DMS153 (cell line): Measurements from ENCODE around the gene HOXA7.

Source experiments
- DNase-seq: peaks from one replicate; lab custom pipeline; 2025; lab: John Stamatoyannopoulos, UW

Gene HOXA7

GRCh38 chr7:27159266-27160144 lies 3.0 kb upstream of the HOXA7 start:
- no peak for DNase-seq

DNA sequence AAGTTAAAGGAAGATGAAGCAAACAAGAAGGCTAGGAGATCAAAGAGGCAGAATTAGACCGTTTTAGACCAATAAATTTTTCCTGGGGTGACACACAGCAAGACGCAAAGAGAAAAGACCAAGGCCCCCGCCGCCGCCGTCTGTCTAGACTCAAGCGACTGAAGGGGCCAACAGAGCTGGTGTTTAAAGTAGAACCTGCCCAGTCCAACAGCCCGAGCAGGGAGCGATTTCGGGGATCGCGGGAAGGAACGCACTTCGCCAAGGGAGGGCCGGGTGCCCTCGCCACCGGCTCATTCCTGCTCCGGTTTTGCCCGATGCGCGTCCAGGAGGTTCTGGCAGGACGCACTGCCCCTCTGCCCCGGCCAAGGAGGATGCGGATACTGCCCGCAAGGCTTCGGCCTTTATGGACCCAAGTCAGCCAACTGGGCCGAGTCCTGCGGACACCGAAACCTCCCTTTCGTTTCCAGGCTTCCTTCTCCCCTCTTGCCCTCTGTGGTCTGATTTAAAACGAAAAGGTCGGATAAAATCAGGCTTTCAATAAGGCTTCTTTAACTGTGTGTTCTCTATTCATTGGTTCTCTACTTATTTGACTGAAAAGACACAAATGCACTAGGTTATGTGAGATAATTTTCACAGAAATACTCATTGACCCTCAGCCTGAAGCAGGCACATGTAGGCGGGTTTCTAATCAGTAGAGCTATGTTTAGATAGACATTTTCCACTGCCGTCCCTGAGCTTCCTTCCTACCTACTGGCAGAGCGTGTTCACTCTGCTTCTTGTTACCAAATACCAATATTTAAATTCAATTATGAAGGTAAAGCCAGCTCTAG lies 2.2 kb upstream of the HOXA7 start:
- DNase-seq, result no peak

GRCh38 chr7:27157702-27158431 lies 1.4 kb upstream of the HOXA7 start:
- no peak for DNase-seq

GRCh38 chr7:27156916-27157701 lies 634 bp upstream of the HOXA7 start:
- DNase-seq, result no peak

DNA sequence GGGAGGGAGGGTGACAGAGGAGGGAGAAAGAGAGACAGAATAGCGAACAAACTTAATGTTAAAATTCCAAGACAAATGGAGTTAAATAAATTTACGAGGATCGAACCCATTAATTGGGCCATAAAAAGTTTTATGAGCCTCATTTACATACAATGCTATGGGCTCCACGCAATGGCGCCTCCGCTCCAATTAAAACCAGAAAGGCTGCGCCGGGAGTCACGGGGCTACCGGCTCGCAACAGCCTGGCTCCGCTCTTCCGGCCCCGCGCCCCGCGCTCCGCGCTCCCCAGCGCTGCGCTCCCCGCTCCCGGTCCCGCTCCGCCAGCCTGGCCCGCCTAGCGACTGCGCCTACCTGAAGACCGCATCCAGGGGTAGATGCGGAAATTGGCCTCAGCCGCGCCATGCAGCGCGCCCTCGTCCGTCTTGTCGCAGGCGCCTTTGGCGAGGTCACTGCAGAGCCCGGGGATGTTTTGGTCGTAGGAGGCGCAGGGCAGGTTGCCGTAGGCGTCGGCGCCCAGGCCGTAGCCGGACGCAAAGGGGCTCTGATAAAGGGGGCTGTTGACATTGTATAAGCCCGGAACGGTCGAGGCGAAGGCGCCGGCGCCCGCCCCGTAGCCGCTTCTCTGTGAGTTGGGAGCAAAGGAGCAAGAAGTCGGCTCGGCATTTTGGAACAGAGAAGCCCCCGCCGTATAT lies 513 bp downstream of the HOXA7 start:
- DNase-seq, result no peak

GRCh38 chr7:27154901-27155815 lies 1.3 kb downstream of the HOXA7 start:
- peak; percentile 38 for DNase-seq

GRCh38 chr7:27154369-27154768 lies 2.1 kb downstream of the HOXA7 start:
- DNase-seq, result no peak

DNA sequence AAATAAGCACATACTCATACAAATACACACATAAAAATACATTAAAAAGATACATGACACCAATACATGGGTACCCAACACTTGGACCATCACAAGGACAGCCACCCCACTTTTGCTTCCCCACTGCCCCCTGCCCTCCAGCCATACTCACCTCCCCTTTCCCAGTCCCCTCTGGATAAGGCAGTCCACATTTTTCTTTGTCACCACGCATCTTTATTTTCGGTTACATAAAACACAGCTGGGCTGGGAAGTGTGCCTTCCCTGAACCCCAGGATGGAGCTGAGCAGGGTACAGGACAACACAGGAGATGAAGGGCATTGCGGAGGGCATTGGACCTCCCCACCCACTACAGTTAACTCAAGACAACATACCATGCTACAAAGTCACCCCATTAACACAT lies 2.9 kb downstream of the HOXA7 start:
- DNase-seq, result no peak

DNA sequence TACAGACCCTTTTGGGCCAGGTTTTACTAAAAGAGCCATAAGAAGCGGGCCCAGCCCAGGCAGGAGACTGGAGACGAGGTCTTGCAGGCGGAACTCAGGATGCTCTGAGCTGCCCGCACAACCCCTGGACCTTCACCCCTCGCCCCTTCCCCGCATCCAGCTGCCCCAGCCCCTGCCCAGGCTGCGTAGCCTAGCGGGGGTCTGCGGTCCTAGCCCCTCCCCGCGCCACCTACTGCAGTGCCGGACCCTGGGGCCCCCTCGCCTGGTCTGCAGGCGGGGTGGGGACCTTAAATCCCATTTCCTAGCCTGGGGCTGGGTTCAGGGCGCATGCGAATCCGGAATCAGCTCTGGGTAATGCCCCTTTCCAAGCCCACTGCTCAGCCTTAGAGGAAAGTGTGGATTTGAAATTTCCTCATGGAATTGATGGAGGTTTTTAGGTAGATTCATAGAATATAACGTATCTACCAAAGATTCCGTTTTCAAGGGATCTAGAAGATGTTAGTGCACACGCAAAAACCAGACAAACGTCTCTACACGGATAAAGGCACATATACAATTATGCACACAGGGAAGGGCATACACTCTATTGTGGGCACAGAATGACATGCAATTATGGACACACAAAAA lies 3.5 kb downstream of the HOXA7 start:
- no peak for DNase-seq

DNA sequence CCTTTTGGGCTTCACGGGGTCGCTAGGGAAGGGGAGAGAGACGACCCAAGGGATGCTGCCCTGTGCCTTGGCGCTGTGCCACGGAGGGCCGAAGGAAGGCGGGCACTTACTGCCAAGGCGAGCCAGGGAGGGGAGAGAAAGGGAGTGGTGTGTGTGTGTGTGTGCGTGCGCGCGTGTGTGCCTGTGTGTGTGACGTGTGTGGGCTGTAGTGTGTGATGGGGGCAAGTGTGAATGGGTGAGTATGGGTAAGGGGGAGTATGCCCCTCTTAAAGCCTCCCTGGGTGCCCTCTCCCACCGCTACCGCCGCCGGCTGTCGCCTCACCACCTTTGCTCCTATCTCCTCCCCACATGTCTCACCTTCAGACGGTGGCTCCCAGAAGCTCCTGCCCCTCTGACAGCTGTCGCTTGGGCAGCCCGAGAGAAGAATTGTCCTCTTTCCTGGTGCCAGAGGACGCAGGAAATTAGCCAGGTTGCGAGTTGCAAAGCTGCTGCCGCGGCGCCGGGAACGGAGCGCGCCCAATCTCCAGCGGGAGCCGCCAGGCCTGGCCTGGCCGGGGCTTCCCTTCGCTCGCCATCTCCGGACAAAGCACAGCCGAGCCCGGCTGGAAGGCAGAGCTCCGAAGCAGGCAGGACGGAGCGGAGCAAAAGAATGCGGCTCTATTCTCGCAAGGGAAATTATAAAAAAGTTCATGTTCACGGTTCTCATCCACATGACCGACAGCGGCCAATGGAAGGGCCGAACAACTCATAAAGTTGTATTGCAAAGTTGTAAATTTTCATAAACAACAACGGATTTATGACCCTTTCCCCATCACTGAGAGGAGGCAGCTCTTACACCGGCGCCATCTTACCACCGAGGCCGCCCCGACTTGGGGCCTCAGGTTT lies 4.3 kb downstream of the HOXA7 start, which contains the start of gene HOXA3:
HOXA3 (minus strand) TSS at position 653 of the 885 bp plus-strand sequence. CDS start 41,943 bp downstream, outside the sequence.
- no peak for DNase-seq

GRCh38 chr7:27151341-27151930 lies 5.0 kb downstream of the HOXA7 start:
- DNase-seq, result no peak

DNA sequence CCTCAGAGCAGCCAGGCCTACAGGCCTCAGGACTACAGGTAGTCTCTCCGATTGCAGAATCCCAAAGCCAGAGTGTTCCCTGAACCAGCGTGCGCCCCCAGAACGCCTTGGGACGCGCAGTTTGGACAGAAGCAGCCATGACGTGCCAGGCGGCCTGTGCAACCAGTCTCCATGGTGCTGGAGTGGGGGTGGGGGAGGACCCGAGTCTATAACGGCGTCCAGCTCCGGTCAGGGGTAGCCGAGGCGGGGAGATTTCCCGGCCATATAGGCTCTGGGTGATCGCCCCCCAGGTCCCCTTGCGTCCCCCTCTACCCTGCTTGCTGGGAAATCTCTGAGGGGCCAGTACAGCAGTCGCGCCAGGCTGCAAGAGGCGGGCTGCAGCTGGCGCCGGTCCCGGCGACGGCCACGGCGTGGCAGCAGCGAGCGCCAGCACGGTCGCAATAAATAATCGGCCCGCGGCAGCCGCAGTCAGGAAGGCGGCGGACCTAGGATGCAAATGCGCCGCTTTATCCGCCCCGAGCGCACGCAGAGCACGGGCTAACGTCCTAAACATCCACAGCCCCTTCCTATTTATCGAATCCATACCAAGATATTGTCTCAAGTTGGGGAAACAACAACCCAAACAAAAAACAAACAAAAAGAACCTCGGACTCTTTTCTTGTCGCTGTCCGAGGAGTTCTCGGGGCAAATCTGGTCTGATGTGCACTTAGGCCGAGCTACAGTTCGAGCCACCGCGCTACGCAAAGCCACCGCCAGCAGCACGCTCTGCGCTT lies 5.7 kb downstream of the HOXA7 start:
- DNase-seq, result peak; percentile 78

DNA sequence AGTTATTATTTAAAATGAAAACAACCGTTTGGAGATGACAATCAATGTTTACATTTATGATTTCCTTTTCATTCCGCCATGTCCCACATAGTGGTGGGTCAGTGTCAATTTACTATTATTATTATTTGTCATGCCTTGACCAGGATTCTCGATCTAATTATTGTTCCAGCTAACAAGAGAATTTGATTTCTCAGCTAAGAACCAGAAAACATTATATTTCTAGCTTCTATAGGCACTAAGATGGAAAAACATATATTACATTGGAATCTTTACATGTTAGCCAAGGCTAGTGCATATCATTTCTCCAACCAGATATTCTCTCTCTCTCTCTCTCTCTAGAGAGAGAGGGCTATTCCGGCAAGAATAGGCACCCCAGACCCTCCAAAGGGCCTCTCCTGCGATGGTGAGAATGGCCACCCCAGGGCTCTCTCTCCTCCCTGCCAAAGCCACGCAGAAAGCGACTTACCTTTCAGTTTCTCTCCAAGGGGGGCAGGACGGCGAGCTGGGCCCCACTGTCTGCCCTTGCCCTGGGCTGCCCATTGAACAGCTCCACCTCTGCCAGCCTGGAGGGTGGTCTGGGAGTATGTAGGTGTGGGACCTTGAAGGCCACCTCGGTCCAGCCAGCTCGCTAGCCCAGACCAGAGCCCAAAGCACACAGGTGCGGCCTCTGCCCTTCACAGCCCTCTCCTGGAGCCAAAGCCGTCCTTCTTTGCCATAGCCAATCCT lies 6.5 kb downstream of the HOXA7 start:
- no peak for DNase-seq

GRCh38 chr7:27148756-27149641 lies 7.5 kb downstream of the HOXA7 start:
- no peak for DNase-seq

- DNase-seq, result peak; percentile 58
Measured at GRCh38 chr7:27148031-27148755, 8.3 kb downstream of the HOXA7 start.
